HG03196 (cell line): Measurements from ENCODE around the gene MVB12B.
A peak's percentile ranks its signal among the peaks of the same experiment; 100 is the strongest.

Experiments used
- ATAC-seq: cut with Tn5 transposase; IDR thresholded peaks from one replicate; pipeline ENCODE4 v1.9.1; 2021; ENCODE audit not compliant: unreplicated experiment

MVB12B gene

GRCh38 chr9:126401581-126401980 lies 75.0 kb downstream of the MVB12B start:
- no peak for ATAC-seq

GRCh38 chr9:126403397-126403796 lies 76.8 kb downstream of the MVB12B start:
- no peak for ATAC-seq

GRCh38 chr9:126404459-126404858 lies 77.8 kb downstream of the MVB12B start:
- ATAC-seq = no peak

DNA sequence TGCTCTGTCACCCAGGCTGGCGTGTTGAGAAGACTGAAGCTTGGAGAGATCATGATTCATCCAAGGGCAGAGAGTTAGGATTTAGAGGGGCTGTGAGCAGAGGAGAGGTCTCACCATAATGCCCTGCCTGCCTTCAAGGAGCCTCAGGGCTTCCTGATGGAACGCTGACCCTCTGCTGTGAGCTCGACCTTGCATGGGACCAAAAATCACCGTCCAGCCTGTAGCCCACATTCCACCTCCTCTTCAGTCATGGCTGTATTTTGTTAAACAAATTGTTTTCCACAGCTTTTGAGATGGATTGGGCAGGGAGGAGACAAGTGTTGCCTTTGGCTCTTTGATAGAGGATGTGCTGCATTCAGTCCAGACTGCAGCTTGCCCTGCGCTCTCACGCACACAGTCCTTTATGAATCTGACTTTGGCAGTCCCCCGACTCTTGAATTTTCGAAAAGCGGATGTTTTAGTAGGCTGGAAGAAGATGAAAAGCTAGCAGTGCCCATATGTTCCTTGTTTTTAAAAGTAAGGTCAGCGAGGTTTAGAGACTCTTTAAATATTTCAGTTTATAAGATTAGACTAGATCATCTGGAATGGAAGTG lies 79.5 kb downstream of the MVB12B start:
- ATAC-seq = no peak

DNA sequence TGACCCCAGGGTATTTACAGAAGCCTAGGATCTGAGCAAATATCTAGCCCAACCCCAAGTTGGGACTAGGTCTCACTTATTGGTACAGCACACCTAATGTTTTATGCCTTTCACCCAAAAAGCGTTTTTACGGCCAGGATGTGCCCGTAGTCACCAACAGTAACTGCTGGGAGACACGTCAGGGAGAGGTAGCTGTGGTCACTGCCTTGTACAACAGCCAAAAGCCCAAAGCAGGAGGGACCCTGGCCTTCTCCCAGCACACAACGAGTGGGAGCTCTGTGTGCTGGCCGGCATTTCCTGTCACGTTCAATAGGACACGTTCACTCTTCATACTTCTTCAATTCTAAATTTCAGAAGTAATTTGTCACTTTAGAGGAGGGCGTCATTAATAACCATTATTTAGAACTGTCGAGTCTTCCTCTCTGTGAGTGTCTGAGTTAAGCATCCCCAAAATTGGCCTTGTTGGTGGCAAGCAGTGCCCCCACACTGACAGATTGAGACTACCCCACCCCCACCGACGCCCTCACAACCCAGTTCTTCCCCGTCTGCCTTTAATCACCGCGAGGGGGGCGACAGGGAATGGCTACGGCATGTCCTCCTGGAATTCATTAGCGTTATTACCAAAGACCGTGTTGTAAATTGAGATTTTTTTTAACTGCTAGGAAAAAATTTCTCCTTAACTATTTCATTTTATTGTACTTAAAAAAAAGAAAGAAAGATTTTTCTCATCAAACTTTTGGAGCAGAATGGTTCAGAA lies 80.7 kb downstream of the MVB12B start:
- no peak for ATAC-seq

DNA sequence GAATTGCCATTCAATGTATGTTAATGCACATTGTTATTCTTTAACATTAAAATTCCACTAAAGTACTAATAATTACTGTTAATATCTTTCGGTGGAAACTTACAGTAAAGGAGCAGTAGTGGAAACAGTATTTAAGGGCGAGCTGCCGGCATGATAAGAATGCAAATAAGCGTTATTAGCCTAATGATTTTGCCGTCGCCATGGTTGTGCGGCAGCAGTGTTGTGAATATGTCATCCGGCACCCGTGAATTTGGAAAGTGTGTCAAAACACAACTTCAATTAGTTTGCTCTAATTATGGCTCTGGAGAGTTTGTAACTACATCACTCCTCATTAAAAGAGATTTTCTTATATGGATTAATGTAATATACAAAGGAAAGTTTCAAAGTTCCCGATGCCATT lies 81.4 kb downstream of the MVB12B start:
- no peak for ATAC-seq

DNA sequence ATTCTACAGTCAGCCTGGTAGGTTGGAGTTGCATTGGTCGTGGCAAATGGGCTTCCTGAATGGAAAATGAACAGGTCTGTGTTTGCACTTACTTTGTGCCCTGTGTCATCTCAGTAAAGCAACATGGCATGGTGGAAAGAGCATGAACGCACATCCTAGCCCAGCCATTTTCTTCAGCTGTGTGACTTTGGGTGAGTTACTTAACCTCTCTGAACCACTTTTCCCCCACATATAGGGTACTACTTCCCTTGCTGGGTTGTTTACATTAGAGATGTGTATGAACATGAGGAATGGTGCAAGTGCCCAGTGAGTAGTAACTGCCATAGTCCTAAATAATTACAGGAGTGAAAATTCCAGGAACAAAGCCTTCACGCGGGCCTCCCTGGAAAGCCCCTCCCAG lies 83.6 kb downstream of the MVB12B start:
- no peak for ATAC-seq

- ATAC-seq = peak; percentile 80
These were observed 84.8 kb downstream of the MVB12B start for GRCh38 chr9:126411225-126411947.

DNA sequence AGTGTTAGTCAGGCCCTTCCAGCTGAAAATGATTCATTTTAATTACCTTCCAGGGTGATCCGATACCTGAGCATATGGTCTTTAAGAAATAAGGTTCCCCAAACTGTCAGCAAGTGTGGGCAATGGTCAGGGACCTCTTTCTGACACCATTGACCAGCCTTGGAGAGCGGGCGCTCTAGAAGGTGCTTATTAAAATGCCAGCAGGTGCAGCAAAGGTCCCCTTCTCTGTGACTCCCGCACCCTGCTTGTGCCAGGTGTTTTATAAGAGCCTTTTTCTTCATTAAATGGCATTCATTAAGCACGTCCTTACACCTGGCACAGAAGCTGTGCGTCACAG lies 85.3 kb downstream of the MVB12B start:
- peak; percentile 28 for ATAC-seq

- no peak for ATAC-seq
These were observed 86.3 kb downstream of the MVB12B start for GRCh38 chr9:126412905-126413304.

GRCh38 chr9:126413391-126414068 lies 86.9 kb downstream of the MVB12B start:
- ATAC-seq = no peak

GRCh38 chr9:126415741-126416370 lies 89.2 kb downstream of the MVB12B start:
- ATAC-seq = no peak

GRCh38 chr9:126417043-126417442 lies 90.4 kb downstream of the MVB12B start:
- ATAC-seq = no peak

GRCh38 chr9:126417684-126418083 lies 91.1 kb downstream of the MVB12B start:
- no peak for ATAC-seq

DNA sequence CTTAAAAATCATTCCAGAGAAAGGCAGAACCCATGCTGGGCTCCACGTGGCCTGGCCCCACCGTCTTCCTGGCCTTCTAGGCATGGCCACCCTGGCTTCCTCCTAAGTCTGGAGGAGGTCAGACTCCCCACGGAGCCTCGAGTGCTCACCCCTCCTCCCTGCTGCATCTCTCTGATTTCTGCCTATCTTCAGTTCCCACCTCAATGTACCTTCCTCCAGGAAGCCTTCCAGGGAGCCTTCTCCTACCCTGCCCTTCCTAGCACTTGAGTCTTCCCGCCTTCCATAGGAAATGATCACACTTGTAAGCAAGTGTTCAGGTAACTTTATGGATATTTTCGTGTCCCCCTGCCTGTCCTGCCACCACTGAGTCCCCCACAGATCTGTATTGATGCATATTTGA lies 92.0 kb downstream of the MVB12B start:
- no peak for ATAC-seq

GRCh38 chr9:126419475-126419874 lies 92.8 kb downstream of the MVB12B start:
- ATAC-seq = no peak

DNA sequence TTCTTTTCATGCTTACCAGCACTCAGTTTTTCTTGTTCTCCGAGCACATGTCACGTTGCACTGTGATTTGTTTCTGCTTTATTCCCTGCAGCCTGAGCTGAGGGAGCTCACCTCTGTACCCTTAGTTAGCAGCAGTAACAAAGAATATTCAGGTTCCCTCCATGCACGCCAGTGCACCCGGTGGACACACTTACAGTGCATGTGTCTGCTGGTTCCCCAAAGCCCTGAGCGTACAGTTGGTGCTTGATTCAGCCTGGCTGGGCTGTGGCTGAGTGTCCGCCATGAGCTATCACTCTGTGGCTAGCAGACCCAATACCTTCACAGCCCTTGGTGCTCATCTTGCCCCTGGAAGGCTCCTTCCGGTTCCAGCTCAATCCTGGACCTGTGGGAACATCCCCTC lies 93.5 kb downstream of the MVB12B start:
- no peak for ATAC-seq

DNA sequence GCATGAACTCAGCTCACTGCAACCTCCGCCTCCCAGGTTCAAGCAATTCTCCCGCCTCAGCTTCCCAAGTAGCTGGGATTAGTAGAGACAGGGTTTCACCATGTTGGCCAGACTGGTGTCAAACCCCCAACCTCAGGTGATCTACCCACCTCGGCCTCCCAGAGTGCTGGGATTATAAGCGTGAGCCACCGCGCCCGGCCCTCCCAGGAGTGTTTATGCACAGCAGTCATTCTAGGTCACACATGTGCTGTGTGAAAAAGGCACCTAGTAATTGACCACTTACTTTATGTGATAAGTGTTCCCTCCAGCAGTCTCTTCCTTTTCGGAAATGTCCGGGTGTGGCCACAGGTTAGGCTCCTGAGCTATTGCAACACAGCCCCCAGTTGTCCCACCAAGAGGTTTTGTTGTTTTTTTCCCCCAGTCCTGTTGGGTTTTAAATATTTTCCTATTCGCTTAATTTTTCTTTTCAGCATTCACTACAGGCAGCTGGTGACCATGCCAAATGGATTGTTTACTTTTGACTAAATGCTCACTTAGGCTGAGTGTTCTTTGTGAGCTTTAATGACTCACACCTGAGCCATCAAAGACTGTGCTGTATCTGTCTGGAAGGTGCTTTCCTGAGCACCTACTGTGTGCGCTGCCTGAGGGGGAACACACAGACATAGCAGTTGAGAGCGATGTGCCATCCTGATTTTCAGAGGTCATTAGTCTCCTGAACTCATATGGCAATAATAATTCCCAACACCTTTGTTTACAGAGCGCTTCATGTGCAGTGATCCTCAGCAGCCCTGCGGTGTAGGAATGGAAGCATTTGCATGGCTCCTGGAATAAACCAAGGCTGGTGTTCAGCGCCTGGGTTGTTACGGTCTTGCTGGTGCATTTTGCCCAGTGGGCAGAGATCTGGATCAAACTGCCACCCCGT lies 94.3 kb downstream of the MVB12B start:
- no peak for ATAC-seq

- no peak for ATAC-seq
These were observed 95.2 kb downstream of the MVB12B start for GRCh38 chr9:126421567-126422428.
